DMS 273 (cell line): ENCODE data around the gene SERPINA5.
A peak's percentile ranks its signal among the peaks of the same experiment; 100 is the strongest.
"Not testable (repeated sequence)": the region's sequence is repeated elsewhere in the genome, so short reads cannot be mapped to it uniquely, and the experiment has no call there.

Experiments used
- DNase-seq: peaks from one replicate; lab custom pipeline; 2025; ENCODE audit not compliant: unreplicated experiment; lab: John Stamatoyannopoulos, UW

SERPINA5 gene

DNA sequence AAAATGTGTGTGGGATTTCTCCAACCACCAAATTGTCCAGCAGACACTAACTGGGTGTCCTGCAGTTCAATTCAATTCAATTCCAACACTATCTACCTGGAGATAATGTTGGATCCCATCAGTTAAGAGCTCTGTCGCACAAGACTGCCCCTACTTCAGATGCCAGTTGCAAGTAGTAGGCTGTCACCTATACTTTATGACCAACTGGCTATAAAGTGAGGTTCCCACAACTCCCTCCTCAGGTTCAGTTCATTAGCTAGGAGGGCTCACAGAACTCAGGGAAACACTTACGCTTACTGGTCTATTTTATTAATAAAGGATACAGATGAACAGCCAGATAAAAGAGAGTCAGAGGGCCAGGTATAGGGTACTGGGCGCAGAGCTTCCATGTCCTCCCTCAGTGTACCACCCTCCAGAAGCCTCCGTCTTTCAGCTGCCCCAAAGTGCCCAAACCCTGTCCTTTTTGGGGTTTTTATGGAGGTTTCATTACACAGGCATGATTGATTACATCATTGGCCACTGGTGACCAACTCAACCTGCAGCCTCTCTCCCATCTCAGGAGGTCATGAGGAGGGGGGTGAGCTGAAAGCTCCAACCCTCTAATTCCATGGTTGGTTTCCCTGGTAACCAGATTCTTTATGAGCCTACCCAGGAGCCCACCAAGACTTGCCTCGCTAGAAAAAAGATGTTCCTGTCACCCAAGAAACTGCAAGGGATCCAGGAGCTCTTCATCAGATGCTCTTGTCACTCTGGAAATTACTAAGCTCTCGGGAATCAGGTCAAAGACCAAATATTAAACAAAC, 7.5 kb upstream of the SERPINA5 start:
- DNase-seq: no peak

DNA sequence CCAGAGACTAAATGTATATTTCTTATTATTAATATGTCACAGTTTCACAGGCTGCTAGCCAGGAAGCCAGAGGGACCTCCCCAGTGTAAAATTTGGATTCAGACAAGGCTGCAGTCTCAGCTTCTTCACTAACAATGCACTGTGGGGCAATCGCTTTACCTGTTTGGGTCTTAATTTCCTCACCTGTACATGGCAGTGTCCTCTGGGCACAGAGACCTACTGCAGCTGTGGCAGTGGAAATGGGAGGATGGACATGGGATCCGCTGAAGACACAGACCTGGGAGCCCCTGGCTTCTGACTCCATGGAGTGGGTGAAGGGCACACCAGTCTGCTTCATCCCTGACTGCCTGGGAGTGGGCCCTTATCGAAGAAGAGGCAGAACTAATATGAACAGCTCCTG, 6.9 kb upstream of the SERPINA5 start:
- no peak for DNase-seq

DNA sequence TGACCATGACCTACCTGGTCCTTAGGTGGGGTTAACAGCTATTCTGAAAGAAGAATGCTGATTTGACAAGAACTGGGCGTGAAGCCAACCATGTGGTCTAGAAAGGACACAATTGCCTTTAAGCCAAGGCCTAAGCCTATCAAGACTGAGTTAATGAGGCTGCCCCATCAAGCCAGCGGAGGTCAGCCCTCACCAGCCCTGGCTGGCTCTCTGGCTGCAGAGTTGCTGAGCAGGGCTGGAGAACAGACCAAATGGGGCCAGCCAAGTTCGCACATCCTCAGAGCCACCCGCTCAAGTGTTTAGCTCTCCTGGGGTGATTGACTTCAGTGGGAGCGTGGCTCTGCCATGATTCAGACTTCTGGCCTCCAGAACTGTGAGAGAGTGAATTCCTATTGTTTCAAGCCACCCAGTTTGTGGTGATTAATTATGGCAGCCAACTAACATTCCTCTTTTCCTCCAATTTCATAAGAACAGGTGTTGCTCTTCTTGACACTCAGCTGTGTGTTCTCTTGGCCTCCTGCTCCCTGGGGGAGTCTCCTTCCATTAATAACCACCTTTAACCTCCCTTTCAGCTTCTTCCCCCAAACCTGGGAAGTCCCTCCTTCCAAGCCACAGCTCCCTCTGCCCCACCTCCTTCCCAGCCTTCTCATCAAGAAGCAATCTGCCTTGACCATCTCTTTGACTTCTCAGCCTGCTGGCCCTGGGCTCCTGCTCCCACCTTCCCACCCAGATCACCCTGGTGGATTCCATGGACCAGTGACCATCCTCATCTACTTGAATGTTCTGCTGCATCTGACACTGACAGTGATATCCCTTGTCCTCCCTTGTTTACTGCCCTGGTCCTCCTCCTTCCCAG, 5.3 kb upstream of the SERPINA5 start:
- peak; percentile 3 for DNase-seq

DNA sequence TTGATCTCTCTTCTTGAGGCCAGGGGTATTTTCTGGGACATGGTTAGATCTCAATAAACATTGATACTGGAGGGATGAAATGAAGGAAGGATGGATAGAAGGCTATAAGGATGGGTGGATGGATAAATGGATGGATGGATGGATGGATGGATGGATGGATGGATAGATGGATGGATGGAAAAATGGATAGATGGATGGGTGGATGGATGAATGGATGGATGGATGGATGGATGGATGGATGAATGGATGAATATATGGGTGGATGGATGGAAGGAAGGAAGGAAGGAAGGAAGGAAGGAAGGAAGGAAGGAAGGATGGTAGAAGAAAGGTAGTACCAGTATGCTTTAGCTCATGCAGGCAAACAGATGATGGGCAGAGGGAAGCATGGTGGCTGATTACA, 3.8 kb upstream of the SERPINA5 start:
- not testable (repeated sequence) for DNase-seq

DNA sequence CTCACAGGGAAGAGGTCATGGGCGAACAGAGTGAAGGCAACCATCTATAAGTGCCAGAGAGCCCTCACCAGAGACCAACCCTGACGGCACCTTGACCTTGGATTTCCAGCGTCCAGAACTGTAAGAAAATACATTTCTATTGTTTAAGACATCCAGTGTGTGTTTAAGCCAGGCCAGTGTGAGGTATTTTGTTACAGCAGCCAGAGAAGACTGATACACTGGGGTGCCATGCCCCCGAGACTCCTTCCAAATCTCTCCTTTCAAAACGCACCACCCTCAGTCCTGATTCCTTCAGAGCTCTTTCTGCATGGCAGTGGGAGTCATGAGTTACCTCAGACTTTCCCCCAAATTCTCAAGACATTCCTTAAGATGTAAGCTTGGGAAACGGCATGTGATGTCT, 2.5 kb upstream of the SERPINA5 start:
- no peak for DNase-seq

DNA sequence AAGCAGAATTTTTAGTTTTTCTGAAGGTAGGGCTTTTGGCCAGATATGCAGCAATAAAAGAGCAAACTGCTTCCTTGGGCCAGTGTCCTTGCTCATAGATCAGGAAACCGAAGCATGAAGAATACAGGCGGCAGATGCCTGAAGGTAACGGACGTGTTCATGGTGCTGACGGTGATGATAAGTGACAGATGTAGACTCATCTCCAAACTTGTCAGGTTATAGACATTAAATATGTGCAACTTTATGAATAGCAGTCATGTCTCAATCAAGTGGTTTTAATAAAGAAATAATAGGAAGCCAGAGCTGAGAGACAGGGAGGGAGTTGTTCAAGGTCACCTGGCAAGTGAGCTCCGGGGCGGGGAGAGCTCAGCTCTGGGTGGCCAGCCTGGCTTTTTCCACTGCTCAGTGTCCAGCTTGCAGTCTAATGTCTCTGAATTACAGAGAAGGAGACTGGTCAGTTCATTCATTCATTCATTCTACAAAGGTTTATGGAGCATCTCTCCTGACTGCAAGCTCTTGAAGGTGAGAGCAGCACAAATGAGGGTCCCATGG, 1.0 kb downstream of the SERPINA5 start:
- DNase-seq: no peak

DNA sequence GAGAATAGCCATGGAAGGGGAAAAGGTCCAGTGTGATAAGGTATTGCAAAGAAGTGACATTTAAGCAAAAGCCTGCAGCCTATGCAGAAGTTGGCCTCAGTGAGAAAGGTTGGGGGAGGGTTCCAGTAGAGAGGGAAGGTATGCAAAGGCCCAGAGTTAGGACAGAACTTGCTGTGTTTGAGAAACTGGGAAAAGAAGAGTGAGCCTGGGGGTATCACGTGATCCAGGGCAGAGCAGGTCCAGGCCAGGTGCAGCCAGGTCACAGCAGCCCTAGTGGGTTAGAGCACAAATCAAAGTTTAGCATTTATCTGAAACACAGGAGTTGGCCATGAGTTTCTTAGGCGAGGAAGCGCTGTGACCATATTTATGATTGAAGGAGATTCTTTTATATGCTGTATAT, 1.6 kb downstream of the SERPINA5 start:
- DNase-seq: no peak

DNA sequence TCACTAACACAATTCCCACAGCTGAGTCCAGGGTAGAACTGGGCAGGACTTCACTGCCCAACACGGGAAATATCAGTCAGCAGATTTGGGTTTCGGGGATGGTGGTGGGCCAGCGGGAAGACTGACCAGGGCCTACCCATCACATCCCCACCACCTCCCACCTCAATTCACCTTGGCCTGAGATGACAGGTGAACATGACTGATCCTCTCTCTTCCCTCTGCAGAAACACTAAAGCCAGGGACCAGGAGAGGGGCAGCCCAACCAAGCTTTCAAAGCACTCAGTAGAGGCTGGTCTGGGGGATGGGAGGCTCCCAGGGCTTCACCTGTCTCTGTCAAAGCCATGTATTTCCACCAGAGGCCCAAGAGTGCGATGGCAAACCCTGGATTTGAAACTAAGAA, 2.3 kb downstream of the SERPINA5 start:
- no peak for DNase-seq

DNA sequence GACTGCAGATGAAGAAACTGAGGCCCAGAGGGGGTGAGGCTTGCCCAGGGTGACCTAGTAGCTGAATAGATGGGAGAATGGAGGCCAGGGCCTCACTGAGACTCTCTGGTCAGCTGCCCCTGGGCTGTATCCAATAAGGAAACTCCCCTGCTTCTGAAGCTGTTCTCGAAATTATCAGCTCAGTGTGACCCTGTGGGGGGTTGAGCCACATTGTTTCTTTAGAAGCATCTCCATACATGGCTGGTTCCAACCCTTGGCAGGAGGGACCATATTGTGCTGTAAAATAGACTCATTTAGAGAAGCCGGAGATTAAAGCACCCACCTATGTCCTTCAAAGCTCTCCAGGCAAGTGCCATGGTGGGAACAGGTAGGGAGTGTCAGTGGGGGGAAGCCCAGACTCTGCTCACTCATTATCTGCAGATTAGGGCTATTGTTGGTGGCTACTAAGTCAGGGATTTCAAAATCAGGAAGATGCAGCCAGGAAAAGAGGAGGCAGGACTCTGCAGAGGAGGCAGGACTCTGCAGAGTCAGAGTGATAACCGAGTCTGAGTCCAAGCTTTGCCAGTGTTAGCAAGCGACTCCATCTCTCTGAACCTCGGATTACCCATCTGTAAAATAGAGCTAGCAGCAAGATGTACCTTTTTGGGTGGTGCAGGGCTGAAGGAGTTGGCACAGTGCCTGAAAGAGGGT, 3.5 kb downstream of the SERPINA5 start:
- no peak for DNase-seq

DNA sequence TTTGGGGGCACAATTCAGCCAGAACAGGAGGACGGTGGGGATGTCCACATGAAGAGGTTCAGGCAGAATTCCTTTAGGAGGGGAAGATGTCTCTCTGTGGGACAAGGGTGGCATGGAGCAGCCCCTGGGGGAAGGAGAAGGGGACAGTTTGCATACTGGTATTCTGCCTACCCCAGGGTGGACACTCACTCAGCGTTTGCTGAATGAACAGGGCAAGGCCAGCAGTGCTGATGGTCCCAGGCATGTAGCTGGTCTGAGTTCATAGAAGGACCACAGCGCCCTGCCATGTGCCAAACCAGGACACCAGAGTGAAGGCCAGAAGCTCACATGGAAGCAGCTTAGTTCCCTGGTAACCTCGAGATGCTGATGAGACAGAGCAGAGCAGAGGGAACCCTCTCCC, 5.4 kb downstream of the SERPINA5 start:
- no peak for DNase-seq

DNA sequence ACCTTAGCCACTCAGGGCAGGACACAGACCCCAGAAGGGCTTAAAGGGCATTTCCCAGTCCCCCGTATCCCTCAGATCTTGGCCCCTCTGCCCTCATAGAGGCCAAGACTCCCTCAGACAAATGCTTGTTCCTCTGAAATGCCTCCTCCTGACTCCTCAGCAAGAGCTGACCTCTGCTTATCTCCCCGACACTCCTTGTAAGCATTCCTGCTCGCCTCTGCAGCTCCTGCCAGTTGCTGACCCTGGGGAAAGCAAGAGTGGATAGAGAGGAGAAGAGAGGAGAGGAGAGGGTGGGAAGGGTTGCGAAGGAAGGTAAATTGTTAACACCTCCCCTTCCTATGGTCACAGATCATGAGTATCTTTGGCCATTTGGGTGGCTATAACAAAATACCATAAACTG, 7.1 kb downstream of the SERPINA5 start:
- no peak for DNase-seq

DNA sequence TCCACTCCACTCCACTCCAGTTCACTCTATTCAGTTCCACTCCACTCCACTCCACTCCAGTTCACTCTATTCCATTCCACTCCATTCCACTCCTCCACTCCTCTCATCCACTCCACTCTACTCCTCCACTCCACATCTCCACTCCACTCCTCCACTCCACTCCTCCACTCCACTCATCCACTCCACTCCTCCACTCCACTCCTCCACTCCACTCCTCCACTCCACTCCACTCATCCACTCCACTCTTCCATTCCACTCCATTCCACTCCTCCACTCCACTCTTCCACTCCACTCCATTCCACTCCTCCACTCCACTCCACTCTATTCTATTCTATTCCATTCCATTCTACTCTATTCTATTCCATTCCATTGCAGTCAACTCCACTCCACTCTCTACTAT, 9.8 kb downstream of the SERPINA5 start:
- DNase-seq: no peak

DNA sequence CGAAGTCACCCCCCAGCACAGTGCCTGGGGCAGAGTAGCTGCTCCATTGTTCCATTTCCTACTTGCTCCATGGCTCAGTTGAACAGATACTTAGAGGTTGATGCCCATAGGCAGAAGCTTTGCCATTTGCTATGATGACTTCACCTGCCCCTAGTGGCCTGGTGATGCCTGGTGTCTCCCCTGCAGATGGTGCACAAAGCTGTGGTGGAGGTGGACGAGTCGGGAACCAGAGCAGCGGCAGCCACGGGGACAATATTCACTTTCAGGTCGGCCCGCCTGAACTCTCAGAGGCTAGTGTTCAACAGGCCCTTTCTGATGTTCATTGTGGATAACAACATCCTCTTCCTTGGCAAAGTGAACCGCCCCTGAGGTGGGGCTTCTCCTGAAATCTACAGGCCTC, 10.6 kb downstream of the SERPINA5 start:
- no peak for DNase-seq

DNA sequence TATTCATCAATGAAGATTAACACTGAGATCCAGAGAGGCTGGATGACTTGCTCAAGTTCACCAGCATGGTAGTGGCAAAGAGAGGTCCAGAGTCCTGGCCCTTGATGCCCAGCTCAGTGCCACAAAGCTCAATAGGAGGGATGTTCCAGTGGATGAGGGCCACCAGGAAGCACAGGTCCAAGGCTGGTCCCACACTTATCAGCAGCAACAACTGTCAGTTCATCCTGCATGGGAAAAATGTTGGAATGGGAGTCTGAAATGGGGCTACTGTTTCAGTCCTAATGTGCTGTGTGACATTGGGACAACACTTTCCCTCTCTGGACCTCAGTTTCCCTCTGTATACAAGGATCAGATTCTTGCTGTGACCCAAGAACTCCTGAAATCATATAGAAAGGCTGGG, 11.2 kb downstream of the SERPINA5 start:
- no peak for DNase-seq

DNA sequence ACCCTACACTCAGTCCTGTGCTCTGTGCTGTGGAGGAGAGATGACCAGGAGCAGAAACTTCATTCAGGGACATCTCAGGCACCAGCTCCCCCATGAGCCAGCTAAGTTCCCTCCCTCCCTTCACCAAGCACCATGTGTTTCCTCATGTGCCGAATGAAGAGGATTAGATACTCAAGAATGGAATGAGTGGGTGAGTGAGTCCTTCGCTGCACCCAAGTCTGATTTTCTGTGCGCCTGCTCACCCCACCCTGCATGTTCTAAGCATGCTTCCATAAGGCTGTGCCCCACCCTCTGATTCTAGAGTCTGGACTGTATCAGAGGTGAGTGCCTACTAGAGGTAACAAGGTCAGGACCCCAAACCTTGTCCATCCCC, 12.1 kb downstream of the SERPINA5 start:
- DNase-seq: no peak

DNA sequence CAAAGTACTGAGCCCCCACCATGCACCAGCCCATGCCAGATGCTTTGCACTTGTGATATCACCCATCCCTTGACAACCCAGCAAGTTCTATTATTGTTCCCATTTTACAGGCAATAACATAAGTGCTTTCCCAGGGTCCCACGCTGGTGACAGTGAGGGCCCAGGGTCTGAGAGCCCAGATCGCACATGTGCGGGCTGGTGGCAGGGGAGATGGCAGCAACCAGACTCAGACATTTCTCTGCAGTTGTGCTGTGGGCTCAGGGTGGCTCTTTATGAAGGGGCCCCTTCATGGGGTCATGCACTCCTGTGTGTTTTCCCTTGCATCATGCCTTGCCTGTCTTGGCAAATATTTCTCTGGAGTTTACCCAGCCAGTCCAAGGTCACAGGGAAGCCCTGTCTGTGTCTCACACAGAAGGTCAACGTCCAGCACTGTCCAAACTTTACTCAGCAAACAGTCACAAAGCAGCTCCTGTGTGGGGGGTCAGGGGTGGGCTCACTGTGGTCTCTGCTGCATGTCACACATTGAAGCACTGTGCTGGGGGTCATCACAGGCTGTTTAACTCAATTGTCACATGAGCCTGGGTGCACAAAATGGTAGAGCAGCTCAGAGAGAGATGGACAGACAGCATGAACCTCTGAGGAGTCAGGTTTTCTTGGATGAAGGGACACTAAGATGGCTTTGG, 12.7 kb downstream of the SERPINA5 start:
- no peak for DNase-seq

DNA sequence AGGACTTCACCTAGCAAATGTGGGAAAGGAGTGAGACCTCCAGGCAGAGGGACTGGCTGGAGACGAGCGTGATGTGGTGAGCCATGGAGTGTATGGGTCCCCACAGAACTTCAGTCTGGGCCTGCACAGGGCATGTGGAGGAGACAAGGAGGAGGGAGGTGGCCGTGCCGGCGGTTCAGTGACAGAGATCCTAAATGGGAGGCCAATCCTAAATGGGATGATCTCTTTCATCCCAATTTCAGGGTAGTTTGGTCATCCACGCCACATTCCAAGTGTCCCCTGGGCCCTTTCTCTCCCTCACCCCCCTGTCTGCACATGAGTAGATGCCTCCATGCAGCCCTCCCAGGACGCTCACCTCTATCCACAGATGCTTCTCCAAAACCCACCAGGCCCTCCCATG, 13.2 kb downstream of the SERPINA5 start:
- no peak for DNase-seq

DNA sequence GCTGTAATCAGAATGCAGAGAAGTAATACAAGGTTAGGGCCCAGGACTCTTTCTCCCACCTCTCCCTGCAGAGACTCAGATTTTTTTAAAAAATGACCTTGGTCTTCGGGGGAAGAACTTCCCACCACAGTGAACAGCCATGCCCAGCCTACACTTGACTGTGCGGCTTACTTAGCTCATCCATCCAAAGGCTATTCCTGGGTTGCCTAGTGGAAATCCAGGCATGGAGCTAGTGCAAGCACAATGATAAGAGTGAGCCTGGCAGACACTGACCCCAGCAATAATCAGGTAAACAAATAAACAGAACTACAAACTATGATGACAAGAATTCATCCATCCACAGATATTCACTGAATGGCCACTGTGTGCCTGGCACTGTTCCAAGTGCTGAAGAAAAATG, 14.7 kb downstream of the SERPINA5 start:
- DNase-seq: no peak

DNA sequence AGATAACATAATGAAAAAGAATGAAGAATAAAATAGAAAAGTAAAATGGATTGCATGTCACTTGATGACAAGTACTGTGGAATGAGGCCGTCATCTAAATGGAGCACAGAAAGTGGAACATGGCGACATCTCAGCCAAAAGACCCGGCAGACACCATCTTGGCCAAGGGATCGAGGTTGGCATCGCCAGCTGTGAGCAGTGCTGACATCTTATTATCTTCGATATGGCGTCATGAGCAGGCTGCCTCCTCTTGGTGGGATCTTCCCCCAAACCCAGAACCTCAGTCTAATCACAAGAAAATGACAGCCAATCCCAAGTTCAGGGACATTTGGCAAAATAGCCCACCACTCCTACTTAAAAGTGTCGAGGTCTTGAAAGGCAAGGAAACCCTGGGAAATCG, 15.1 kb downstream of the SERPINA5 start:
- DNase-seq: no peak

DNA sequence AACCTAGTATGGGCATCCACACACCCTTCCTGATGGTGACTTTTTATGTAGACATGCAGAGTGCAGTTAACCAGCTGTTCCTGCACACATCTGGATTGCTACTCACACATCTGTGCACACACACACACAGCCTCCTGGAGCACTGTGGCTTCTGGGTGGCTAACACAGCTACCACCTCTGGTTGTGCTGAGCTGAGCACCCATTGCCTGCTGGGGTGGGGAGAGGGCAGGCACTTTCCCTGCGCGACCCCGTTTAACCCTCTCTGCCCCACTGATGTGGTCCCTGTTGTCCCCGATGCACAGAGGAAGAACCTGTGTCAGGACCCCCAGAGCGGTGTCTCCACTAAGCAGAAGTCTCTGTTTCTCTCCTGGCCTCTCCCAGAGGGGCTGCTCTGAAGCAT, 16.6 kb downstream of the SERPINA5 start:
- DNase-seq: no peak

DNA sequence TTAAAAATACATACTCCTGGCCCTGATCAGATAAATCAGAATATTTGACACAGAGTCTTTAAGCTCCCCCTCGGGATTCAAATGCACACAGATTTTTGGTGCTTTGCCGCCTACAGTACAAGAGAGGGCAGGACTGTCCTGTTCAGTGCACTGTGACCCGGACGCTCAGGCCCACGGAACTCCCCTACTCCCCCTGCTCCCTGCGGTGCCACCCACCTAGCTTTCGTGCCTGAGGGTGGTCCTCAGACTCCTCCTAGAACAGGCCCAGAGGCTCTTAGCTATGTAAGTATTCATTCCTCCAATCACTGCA, 17.2 kb downstream of the SERPINA5 start:
- DNase-seq: no peak
